Endothelial cell of umbilical vein (primary cell): ENCODE data around the gene NCMAP.

Experiments used
- EZH2 ChIP-seq: IDR thresholded peaks from 2 replicates; pipeline ENCODE4 v1.6.1; 2012; ENCODE audit warnings: borderline replicate concordance, low read depth, mild to moderate bottlenecking, moderate library complexity, low read length, inconsistent platforms; ENCODE audit not compliant: severe bottlenecking
- JUN ChIP-seq: IDR thresholded peaks from 2 replicates; pipeline ENCODE4 v1.6.1; 2011; ENCODE audit warnings: borderline replicate concordance, low read depth; ENCODE audit not compliant: insufficient read length, insufficient read depth
- MYC ChIP-seq: IDR thresholded peaks from one replicate; pipeline ENCODE4 v1.6.1; 2011; ENCODE audit warnings: mild to moderate bottlenecking, low read depth, low read length
- POLR2A ChIP-seq: IDR thresholded peaks from 2 replicates; pipeline ENCODE4 v1.6.1; 2012; ENCODE audit warnings: low read depth, mild to moderate bottlenecking, control low read depth, low read length
- POLR2AphosphoS5 ChIP-seq: IDR thresholded peaks from 2 replicates; pipeline ENCODE4 v1.6.1; 2012; ENCODE audit warnings: low read depth, mild to moderate bottlenecking, control low read depth, low read length, moderate library complexity; ENCODE audit not compliant: insufficient read depth
- TF ChIP-seq, protein P1 (sequence below), 2 donors: IDR thresholded peaks; 1 replicate in 1 of 2; 2 replicates in 1 of 2; pipeline ENCODE4 v1.5.1; 2011; ENCODE audit warnings: low read length in 2 of 2, mild to moderate bottlenecking in 2 of 2, moderate library complexity in 2 of 2, control low read depth in 1 of 2, inconsistent platforms in 1 of 2, low read depth in 1 of 2; ENCODE audit not compliant: insufficient read depth in 1 of 2; ENCODE audit errors: extremely low read depth in 1 of 2
- TF ChIP-seq, protein P2 (sequence below): IDR thresholded peaks from 2 replicates; pipeline ENCODE4 v1.6.1; 2011; ENCODE audit not compliant: insufficient read depth, insufficient read length

DNA sequence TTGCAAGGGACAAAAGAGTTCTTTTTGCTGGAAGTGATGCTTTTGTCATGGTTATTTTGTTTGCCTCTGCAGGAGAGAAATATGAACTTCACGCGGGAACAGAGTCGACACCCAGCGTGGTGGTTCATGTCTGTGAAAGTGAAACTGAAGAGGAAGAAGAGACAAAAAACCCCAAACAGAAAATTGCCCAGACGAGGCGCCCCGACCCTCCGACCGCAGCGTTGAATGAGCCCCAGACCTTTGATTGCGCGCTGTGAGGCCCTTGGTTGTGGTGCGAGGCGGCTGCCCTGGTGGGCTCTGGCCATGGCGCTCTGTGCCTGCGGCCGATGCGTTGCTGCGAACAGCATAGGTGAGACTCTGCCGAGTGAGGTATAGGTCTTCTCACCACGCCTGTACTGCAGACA lies 20.9 kb upstream of the NCMAP start:
- TF ChIP-seq, protein P1, sequence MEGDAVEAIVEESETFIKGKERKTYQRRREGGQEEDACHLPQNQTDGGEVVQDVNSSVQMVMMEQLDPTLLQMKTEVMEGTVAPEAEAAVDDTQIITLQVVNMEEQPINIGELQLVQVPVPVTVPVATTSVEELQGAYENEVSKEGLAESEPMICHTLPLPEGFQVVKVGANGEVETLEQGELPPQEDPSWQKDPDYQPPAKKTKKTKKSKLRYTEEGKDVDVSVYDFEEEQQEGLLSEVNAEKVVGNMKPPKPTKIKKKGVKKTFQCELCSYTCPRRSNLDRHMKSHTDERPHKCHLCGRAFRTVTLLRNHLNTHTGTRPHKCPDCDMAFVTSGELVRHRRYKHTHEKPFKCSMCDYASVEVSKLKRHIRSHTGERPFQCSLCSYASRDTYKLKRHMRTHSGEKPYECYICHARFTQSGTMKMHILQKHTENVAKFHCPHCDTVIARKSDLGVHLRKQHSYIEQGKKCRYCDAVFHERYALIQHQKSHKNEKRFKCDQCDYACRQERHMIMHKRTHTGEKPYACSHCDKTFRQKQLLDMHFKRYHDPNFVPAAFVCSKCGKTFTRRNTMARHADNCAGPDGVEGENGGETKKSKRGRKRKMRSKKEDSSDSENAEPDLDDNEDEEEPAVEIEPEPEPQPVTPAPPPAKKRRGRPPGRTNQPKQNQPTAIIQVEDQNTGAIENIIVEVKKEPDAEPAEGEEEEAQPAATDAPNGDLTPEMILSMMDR (IDR thresholded peaks at IDR 0.05; ENCODE audit: extremely low read depth in 1 of 2, insufficient read depth in 1 of 2, low read depth in 1 of 2, low read length in 2 of 2) = no peak
- TF ChIP-seq POLR2AphosphoS5 (no peak), POLR2A (no peak), EZH2 (no peak), MYC (no peak), JUN (no peak)
- TF ChIP-seq, protein P2, sequence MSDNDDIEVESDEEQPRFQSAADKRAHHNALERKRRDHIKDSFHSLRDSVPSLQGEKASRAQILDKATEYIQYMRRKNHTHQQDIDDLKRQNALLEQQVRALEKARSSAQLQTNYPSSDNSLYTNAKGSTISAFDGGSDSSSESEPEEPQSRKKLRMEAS = no peak
